ENCODE measurements around the gene MRPL37. TPM values are rescaled to one million over a fixed set of nuclear protein-coding genes. Genes with fewer than 3 reads are reported as not detected.
A peak's percentile ranks its signal among the peaks of the same experiment; 100 is the strongest.

MRPL37 gene
- total RNA-seq, 1 experiment from 2014 or later = 138 TPM

DNA sequence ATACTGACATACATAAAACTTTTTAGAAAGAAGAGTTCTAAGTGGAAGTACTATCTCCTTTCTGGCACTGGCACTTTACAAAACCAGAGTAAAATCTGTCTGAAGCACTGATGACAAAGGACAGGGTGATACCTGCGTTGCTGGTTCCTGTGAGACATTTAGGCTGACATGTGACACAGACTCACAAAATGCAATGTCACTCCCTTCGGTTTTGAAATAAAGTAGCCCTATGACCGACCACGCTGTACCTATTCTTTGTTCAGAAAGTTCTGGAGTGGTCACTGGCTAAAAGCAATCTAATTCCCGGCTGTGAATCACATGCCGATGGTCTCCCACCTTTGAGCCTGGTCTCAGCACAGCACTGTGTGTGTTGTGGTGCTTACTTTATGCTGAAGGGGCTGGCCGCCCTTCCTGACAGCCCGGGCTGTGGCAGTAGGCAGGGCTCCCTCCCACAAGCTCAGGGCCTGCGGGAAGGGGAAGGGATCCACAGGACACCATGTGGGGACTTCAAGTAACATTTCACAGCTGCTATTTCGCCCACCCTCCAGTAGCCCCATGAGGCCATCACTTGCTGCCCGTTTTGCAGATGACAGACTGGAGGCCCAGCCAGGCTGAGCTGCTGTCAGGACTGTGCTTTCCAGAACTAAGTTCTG is 48.0 kb downstream of the MRPL37 start:
- Histone ChIP-seq H3K27ac (ENCODE audit: low read length) (no peak overlapping the region), H3K27me3 (ENCODE audit: control insufficient read depth, insufficient read depth, low read length) (no peaks in the 10 kb centered on the region)

DNA sequence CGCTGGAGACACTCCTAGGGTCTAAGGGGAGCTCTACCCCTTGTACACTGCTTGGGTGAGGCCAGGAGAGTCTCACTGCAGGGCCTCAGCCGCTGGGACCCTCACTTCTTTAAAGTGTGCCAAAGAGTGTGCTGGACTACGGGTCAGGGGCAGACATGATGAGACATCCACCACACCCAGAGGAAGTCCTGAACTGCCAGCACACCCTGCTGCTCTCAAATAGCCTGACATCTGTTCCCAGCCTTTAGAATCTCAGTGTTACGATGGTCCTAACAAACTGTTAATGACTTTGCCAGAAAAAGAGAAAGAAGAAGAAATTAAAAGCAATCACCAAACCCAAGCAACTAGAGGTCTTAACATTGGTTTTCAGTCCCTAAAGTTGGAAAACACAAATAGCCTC is 49.0 kb downstream of the MRPL37 start:
- no peak for ATAC-seq
- POLR2A ChIA-PET = interaction anchor here (0.7 kb wide), 1 partner anchor 243 kb away, joined by 7 read pairs; no protein-coding TSS in a partner anchor
- CTCF ChIA-PET = no interaction called here

More for the DNA sequence above, 48.0 kb downstream of the MRPL37 start:
- in situ Hi-C loops (cut with HindIII; ENCODE audit: low pct_unique_long_range_greater_than_20kb, low sequenced_read_pairs) = no loop called here
- ChIA-PET POLR2A (interaction anchor here (0.5 kb wide), 1 partner anchor 67 kb away, joined by 3 read pairs; no protein-coding TSS in a partner anchor), CTCF (no interaction called here)
- Histone ChIP-seq H3K4me3 (ENCODE audit: low read depth in 2 of 2, low read length in 2 of 2) (no peak overlapping the region), H3K36me3 (ENCODE audit: control insufficient read depth, insufficient read depth, low read length) (no peaks in the 10 kb centered on the region), H3K9me3 (ENCODE audit: control insufficient read depth, insufficient read depth, low read depth, low read length) (no peaks in the 10 kb centered on the region), H3K4me1 (ENCODE audit: control insufficient read depth, insufficient read depth, low read length) (peaks cover 24% of the 10 kb centered on the region)
- no TSS peak for BruUV-seq (replicated peaks)
- ATAC-seq (no peak), DNase-seq (ENCODE audit: low read depth, low spot score) (no peak)
- TF ChIP-seq SIN3A (IDR thresholded peaks at IDR 0.05; ENCODE audit: borderline replicate concordance, insufficient read depth, low read depth, low read length) (no peak), POLR2AphosphoS5 (IDR thresholded peaks at IDR 0.05; ENCODE audit: low read depth, low read length) (no peak), TCF7L2 (IDR thresholded peaks at IDR 0.05; ENCODE audit: low read depth, low read length) (no peak)
- TF ChIP-seq, protein P1, sequence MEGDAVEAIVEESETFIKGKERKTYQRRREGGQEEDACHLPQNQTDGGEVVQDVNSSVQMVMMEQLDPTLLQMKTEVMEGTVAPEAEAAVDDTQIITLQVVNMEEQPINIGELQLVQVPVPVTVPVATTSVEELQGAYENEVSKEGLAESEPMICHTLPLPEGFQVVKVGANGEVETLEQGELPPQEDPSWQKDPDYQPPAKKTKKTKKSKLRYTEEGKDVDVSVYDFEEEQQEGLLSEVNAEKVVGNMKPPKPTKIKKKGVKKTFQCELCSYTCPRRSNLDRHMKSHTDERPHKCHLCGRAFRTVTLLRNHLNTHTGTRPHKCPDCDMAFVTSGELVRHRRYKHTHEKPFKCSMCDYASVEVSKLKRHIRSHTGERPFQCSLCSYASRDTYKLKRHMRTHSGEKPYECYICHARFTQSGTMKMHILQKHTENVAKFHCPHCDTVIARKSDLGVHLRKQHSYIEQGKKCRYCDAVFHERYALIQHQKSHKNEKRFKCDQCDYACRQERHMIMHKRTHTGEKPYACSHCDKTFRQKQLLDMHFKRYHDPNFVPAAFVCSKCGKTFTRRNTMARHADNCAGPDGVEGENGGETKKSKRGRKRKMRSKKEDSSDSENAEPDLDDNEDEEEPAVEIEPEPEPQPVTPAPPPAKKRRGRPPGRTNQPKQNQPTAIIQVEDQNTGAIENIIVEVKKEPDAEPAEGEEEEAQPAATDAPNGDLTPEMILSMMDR (IDR thresholded peaks at IDR 0.05) = no peak
- TF ChIP-seq, protein P2, sequence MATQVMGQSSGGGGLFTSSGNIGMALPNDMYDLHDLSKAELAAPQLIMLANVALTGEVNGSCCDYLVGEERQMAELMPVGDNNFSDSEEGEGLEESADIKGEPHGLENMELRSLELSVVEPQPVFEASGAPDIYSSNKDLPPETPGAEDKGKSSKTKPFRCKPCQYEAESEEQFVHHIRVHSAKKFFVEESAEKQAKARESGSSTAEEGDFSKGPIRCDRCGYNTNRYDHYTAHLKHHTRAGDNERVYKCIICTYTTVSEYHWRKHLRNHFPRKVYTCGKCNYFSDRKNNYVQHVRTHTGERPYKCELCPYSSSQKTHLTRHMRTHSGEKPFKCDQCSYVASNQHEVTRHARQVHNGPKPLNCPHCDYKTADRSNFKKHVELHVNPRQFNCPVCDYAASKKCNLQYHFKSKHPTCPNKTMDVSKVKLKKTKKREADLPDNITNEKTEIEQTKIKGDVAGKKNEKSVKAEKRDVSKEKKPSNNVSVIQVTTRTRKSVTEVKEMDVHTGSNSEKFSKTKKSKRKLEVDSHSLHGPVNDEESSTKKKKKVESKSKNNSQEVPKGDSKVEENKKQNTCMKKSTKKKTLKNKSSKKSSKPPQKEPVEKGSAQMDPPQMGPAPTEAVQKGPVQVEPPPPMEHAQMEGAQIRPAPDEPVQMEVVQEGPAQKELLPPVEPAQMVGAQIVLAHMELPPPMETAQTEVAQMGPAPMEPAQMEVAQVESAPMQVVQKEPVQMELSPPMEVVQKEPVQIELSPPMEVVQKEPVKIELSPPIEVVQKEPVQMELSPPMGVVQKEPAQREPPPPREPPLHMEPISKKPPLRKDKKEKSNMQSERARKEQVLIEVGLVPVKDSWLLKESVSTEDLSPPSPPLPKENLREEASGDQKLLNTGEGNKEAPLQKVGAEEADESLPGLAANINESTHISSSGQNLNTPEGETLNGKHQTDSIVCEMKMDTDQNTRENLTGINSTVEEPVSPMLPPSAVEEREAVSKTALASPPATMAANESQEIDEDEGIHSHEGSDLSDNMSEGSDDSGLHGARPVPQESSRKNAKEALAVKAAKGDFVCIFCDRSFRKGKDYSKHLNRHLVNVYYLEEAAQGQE (IDR thresholded peaks at IDR 0.05; ENCODE audit: insufficient read depth in 1 of 2, low read depth in 2 of 2, low read length in 1 of 2) = no peak
- intact Hi-C loops (cut with micrococcal nuclease; ENCODE audit: unreplicated experiment) = no loop called here

More for the DNA sequence above, 49.0 kb downstream of the MRPL37 start:
- TF ChIP-seq POLR2AphosphoS5 (IDR thresholded peaks at IDR 0.05; ENCODE audit: low read depth, low read length) (no peak), TCF7L2 (IDR thresholded peaks at IDR 0.05; ENCODE audit: low read depth, low read length) (no peak), SIN3A (IDR thresholded peaks at IDR 0.05; ENCODE audit: borderline replicate concordance, insufficient read depth, low read depth, low read length) (no peak)
- TF ChIP-seq, protein P2 (IDR thresholded peaks at IDR 0.05; ENCODE audit: insufficient read depth in 1 of 2, low read depth in 2 of 2, low read length in 1 of 2) = no peak
- TF ChIP-seq, protein P1 (IDR thresholded peaks at IDR 0.05) = no peak
- Histone ChIP-seq H3K27ac (ENCODE audit: low read length) (peak overlapping the region; percentile 54; the same call in 1 of the 2 replicates), H3K4me3 (ENCODE audit: low read depth in 2 of 2, low read length in 2 of 2) (no peak overlapping the region), H3K27me3 (ENCODE audit: control insufficient read depth, insufficient read depth, low read length) (no peaks in the 10 kb centered on the region), H3K36me3 (ENCODE audit: control insufficient read depth, insufficient read depth, low read length) (no peaks in the 10 kb centered on the region), H3K9me3 (ENCODE audit: control insufficient read depth, insufficient read depth, low read depth, low read length) (no peaks in the 10 kb centered on the region), H3K4me1 (ENCODE audit: control insufficient read depth, insufficient read depth, low read length) (peaks cover 32% of the 10 kb centered on the region)
- in situ Hi-C loops (cut with HindIII; ENCODE audit: low pct_unique_long_range_greater_than_20kb, low sequenced_read_pairs) = no loop called here
- intact Hi-C loops (cut with micrococcal nuclease; ENCODE audit: unreplicated experiment) = no loop called here
- no TSS peak for BruUV-seq (replicated peaks)
- no peak for DNase-seq (ENCODE audit: low read depth, low spot score)

Data from Panc1 (cell line).